ENCODE results near the gene PICK1. TPM values are rescaled to one million over a fixed set of nuclear protein-coding genes. Genes with fewer than 3 reads are reported as not detected.

Gene PICK1
- total RNA-seq, 2 experiments from 2014 or later, result 21.2 to 25.6 TPM

DNA sequence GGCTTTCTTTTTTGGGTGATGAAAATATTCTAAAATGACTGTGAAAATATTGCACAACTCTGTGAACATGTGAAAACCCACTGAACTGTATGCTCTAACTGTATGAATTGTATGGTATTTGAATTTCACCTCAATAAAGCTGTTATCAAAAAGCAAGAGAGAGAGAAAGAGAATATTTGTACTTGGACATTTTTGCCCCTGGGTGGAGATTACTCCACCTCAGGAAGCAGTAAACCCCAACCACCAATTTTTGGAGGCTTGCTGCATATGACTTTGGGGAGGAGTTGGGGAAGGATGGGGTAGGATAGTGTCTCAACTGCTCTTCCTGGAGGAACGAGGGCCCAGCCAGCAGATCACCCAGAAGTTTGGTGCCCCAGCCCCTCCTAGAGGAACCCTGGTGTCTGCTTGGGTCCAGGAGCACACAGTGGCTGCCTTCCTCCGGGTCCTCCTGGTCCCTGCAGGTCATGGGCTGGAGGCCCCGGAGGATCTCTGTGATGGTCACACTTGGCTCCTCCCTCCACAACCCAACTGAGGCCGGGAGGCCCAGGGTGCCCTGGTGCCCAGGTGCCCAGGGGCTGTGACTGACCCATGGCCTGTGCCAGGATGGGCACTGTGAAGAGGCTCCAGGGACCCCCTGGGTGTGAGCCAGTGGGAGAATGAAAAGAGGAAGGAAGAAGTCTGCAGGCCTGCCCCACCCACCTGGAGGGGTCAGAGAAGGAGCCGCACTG is 15.3 kb upstream of the PICK1 start:
- Mint-ChIP-seq H3K4me1 (ENCODE audit: low read depth) (no peaks in the 10 kb centered on the region), H3K9me3 (no peaks in the 10 kb centered on the region), H3K36me3 (ENCODE audit: low read depth) (no peaks in the 10 kb centered on the region), H3K27me3 (peaks cover under 1% of the 10 kb centered on the region), H3K4me3 (no peak overlapping the region), H3K27ac (no peak overlapping the region)
- ChIA-PET POLR2A (no interaction called here), CTCF (no interaction called here)
- DNase-seq, result no peak
- no peak overlapping the region for H3K27ac ChIP-seq (ENCODE audit: low read depth in 1 of 2, low read length in 2 of 2)
- H3K9me3 ChIP-seq (ENCODE audit: control insufficient read depth in 1 of 2, insufficient read depth in 1 of 2, low read length in 2 of 2), result no peaks in the 10 kb centered on the region
- intact Hi-C loops (cut with DNase I, micrococcal nuclease), result no loop called here
- peaks cover 3% of the 10 kb centered on the region for H3K4me1 ChIP-seq (ENCODE audit: insufficient read depth, low read length)
- H3K4me3 ChIP-seq (ENCODE audit: low read length), result no peak overlapping the region
- no peaks in the 10 kb centered on the region for H3K36me3 ChIP-seq (ENCODE audit: insufficient read depth, low read length)
- peaks cover 0 to 3% of the 10 kb centered on the region in 2 experiments for H3K27me3 ChIP-seq (ENCODE audit: control insufficient read depth in 1 of 2, insufficient read depth in 2 of 2, low read length in 2 of 2)
- TF ChIP-seq, protein P1, sequence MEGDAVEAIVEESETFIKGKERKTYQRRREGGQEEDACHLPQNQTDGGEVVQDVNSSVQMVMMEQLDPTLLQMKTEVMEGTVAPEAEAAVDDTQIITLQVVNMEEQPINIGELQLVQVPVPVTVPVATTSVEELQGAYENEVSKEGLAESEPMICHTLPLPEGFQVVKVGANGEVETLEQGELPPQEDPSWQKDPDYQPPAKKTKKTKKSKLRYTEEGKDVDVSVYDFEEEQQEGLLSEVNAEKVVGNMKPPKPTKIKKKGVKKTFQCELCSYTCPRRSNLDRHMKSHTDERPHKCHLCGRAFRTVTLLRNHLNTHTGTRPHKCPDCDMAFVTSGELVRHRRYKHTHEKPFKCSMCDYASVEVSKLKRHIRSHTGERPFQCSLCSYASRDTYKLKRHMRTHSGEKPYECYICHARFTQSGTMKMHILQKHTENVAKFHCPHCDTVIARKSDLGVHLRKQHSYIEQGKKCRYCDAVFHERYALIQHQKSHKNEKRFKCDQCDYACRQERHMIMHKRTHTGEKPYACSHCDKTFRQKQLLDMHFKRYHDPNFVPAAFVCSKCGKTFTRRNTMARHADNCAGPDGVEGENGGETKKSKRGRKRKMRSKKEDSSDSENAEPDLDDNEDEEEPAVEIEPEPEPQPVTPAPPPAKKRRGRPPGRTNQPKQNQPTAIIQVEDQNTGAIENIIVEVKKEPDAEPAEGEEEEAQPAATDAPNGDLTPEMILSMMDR (IDR thresholded peaks at IDR 0.05), result no peak
- no peak for ATAC-seq (ENCODE audit: poor library complexity)

DNA sequence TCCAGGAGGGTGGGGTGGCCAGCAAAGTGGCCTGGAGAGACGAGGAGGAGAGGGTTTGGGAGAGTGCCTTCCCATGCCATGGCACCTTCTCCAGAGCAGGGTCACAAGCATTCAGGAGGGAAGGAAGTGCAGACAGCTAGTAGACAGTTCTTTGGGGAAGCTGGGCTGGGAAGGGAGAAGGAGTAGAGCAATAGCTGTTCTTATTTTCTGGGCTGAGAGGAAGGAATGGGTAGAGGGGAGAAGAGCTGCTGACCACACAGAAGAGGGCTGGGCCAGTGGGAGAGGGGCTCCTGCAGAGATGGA is 14.8 kb upstream of the PICK1 start:
- Mint-ChIP-seq H3K36me3 (ENCODE audit: low read depth) (no peaks in the 10 kb centered on the region), H3K4me3 (no peak overlapping the region), H3K4me1 (ENCODE audit: low read depth) (no peaks in the 10 kb centered on the region), H3K9me3 (no peaks in the 10 kb centered on the region), H3K27me3 (peaks cover 5% of the 10 kb centered on the region), H3K27ac (no peak overlapping the region)
- Histone ChIP-seq H3K27ac (ENCODE audit: low read depth in 1 of 2, low read length in 2 of 2) (no peak overlapping the region), H3K9me3 (ENCODE audit: control insufficient read depth in 1 of 2, insufficient read depth in 1 of 2, low read length in 2 of 2) (no peaks in the 10 kb centered on the region), H3K4me3 (ENCODE audit: low read length) (no peak overlapping the region), H3K36me3 (ENCODE audit: insufficient read depth, low read length) (no peaks in the 10 kb centered on the region), H3K4me1 (ENCODE audit: insufficient read depth, low read length) (peaks cover 3% of the 10 kb centered on the region), H3K27me3 (ENCODE audit: control insufficient read depth in 1 of 2, insufficient read depth in 2 of 2, low read length in 2 of 2) (peaks cover 0 to 3% of the 10 kb centered on the region in 2 experiments)
- TF ChIP-seq, protein P1 (IDR thresholded peaks at IDR 0.05), result no peak
- DNase-seq, result no peak
- ATAC-seq (ENCODE audit: poor library complexity), result no peak
- intact Hi-C loops (cut with DNase I, micrococcal nuclease), result no loop called here
- POLR2A ChIA-PET, result no interaction called here
- CTCF ChIA-PET, result no interaction called here

DNA sequence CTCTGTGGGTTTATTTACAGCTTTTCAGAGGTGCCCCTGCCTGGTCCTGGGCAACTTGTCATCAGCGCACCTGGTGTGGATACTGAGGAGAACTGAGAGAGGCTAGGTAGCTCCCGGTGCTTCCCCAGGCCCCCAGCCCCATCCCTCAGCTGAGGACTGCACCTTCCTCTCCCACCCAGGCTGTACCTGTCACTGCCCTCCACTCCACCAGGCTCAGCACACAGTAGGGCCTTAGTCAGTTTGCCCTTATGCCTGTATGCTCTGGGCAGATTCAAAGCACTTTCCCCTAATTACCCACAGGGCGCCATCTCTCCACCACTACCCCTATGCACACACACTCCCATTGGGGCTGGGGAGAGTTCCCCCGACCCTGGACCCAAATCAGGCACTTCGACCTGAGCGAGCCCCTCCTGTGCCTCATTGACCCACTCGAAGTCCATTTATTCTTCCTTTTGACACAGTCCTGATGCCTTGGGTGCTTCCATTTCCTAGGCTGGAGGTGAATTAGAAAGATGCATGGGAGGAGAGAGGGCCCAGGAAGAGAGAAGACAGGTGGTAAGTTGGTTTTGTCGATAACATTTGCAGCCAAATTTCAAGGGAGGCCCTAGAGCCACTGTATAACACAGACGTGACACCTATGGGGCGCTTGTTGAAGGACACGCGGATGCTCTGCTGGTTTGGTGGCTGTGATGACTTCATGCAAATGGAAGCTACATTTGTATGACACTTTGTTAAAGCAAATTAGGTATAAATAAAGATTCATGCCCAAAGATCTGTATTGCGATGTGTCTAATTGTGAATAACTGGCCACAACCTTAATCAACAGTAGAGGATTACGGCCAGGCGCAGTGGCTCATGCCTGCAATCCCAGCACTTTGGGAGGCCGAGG is 13.8 kb upstream of the PICK1 start:
- CTCF ChIA-PET, result no interaction called here

More for the DNA sequence above, 13.8 kb upstream of the PICK1 start:
- no peaks in the 10 kb centered on the region for H3K9me3 Mint-ChIP-seq
- ATAC-seq (ENCODE audit: poor library complexity) (no peak), DNase-seq (no peak)
- H3K4me3 ChIP-seq (ENCODE audit: low read length), result no peak overlapping the region
- H3K4me1 ChIP-seq (ENCODE audit: insufficient read depth, low read length), result peaks cover 3% of the 10 kb centered on the region
- H3K36me3 Mint-ChIP-seq (ENCODE audit: low read depth), result no peaks in the 10 kb centered on the region
- H3K27ac ChIP-seq (ENCODE audit: low read depth in 1 of 2, low read length in 2 of 2), result no peak overlapping the region
- H3K36me3 ChIP-seq (ENCODE audit: insufficient read depth, low read length), result no peaks in the 10 kb centered on the region
- H3K27me3 ChIP-seq (ENCODE audit: control insufficient read depth in 1 of 2, insufficient read depth in 2 of 2, low read length in 2 of 2), result peaks cover 0 to 3% of the 10 kb centered on the region in 2 experiments
- TF ChIP-seq, protein P1 (IDR thresholded peaks at IDR 0.05), result no peak
- POLR2A ChIA-PET, result no interaction called here
- peaks cover 6% of the 10 kb centered on the region for H3K27me3 Mint-ChIP-seq
- H3K4me1 Mint-ChIP-seq (ENCODE audit: low read depth), result no peaks in the 10 kb centered on the region
- no peaks in the 10 kb centered on the region for H3K9me3 ChIP-seq (ENCODE audit: control insufficient read depth in 1 of 2, insufficient read depth in 1 of 2, low read length in 2 of 2)
- no peak overlapping the region for H3K4me3 Mint-ChIP-seq
- intact Hi-C loops (cut with DNase I, micrococcal nuclease), result no loop called here
- no peak overlapping the region for H3K27ac Mint-ChIP-seq
